HG03558 (cell line): Measurements from ENCODE around the gene CCDC91.

ENCODE experiments used
- ATAC-seq: cut with Tn5 transposase; IDR thresholded peaks from one replicate; pipeline ENCODE4 v1.9.1; 2021; ENCODE audit warnings: moderate number of reproducible peaks; ENCODE audit not compliant: unreplicated experiment; ENCODE audit errors: extremely low read depth

The CCDC91 gene

GRCh38 chr12:28190321-28191050 lies at the start of gene CCDC91:
Gene CCDC91 (plus strand): TSS chr12:28190456. CDS start chr12:28257216, 66,760 bp downstream.
- ATAC-seq = peak; percentile 65

- ATAC-seq = no peak
Observed at GRCh38 chr12:28144059-28144458, 46.2 kb upstream of the CCDC91 start.

GRCh38 chr12:28144532-28144931 lies 45.7 kb upstream of the CCDC91 start:
- ATAC-seq = no peak

- no peak for ATAC-seq
Observed at GRCh38 chr12:28145216-28145615, 45.0 kb upstream of the CCDC91 start.

GRCh38 chr12:28149279-28149678 lies 41.0 kb upstream of the CCDC91 start:
- no peak for ATAC-seq

- ATAC-seq = no peak
Observed at GRCh38 chr12:28156362-28156761, 33.9 kb upstream of the CCDC91 start.

- ATAC-seq = no peak
Observed at GRCh38 chr12:28156804-28157203, 33.5 kb upstream of the CCDC91 start.

GRCh38 chr12:28158353-28158752 lies 31.9 kb upstream of the CCDC91 start:
- no peak for ATAC-seq

- ATAC-seq = no peak
Observed at GRCh38 chr12:28159688-28160087, 30.6 kb upstream of the CCDC91 start.

- no peak for ATAC-seq
Observed at GRCh38 chr12:28161697-28162096, 28.6 kb upstream of the CCDC91 start.

GRCh38 chr12:28162697-28163096 lies 27.6 kb upstream of the CCDC91 start:
- no peak for ATAC-seq

- no peak for ATAC-seq
Observed at GRCh38 chr12:28164644-28165275, 25.5 kb upstream of the CCDC91 start.

GRCh38 chr12:28167981-28168485 lies 22.2 kb upstream of the CCDC91 start:
- ATAC-seq = no peak

GRCh38 chr12:28171356-28172060 lies 18.7 kb upstream of the CCDC91 start:
- ATAC-seq = no peak

GRCh38 chr12:28172434-28173030 lies 17.7 kb upstream of the CCDC91 start:
- no peak for ATAC-seq

GRCh38 chr12:28173440-28173839 lies 16.8 kb upstream of the CCDC91 start:
- no peak for ATAC-seq

GRCh38 chr12:28175098-28175589 lies 15.1 kb upstream of the CCDC91 start:
- no peak for ATAC-seq

GRCh38 chr12:28176295-28176694 lies 14.0 kb upstream of the CCDC91 start:
- no peak for ATAC-seq

GRCh38 chr12:28177461-28177860 lies 12.8 kb upstream of the CCDC91 start:
- no peak for ATAC-seq

GRCh38 chr12:28177905-28178304 lies 12.4 kb upstream of the CCDC91 start:
- no peak for ATAC-seq

GRCh38 chr12:28178775-28179174 lies 11.5 kb upstream of the CCDC91 start:
- ATAC-seq = no peak
